Esophagus squamous epithelium (tissue), 4 donors: ENCODE results near the gene OSBPL10.

Experiments
- POLR2A ChIP-seq, 4 donors: fragments of 450-650 bp; IDR thresholded peaks; one replicate each; pipeline ENCODE4 v1.6.1; 2017; ENCODE audit warnings: antibody characterized with exemption in 4 of 4, mild to moderate bottlenecking in 4 of 4, moderate library complexity in 3 of 4
- TF ChIP-seq, protein P1 (sequence below), 6 experiments: fragments of 450-650 bp in 4 of 6; fragments of 200-600 bp in 2 of 6; sonication (generic) in 2 of 6; IDR thresholded peaks; one replicate each; pipeline ENCODE4 v1.5.1; 2016 to 2019; ENCODE audit warnings: antibody characterized with exemption in 6 of 6, mild to moderate bottlenecking in 4 of 6, moderate library complexity in 4 of 6

DNA sequence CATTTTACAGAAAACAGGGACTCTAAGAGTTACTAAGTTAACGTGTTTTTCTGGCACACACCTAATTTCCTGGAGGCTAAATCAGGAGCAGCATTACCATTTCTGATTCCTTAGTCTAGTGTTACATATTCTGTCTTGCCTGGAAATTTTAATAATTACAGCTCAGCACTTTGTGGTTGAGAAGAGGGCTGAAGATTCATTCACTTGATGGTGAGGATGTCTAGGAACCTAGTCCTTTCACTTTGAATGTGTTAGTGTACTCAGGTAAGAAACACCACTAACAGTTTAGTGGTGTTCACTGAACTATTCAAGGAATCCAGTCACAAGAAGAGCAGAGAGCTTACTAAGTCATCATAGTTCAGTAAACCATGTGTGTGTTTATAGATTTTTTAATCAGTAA is 345.5 kb downstream of the OSBPL10 start:
- TF ChIP-seq, protein P1, sequence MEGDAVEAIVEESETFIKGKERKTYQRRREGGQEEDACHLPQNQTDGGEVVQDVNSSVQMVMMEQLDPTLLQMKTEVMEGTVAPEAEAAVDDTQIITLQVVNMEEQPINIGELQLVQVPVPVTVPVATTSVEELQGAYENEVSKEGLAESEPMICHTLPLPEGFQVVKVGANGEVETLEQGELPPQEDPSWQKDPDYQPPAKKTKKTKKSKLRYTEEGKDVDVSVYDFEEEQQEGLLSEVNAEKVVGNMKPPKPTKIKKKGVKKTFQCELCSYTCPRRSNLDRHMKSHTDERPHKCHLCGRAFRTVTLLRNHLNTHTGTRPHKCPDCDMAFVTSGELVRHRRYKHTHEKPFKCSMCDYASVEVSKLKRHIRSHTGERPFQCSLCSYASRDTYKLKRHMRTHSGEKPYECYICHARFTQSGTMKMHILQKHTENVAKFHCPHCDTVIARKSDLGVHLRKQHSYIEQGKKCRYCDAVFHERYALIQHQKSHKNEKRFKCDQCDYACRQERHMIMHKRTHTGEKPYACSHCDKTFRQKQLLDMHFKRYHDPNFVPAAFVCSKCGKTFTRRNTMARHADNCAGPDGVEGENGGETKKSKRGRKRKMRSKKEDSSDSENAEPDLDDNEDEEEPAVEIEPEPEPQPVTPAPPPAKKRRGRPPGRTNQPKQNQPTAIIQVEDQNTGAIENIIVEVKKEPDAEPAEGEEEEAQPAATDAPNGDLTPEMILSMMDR (IDR thresholded peaks at IDR 0.05), result no peak
- no peak for TF ChIP-seq POLR2A (IDR thresholded peaks at IDR 0.05)
